Suprapubic skin (tissue), 4 donors: ENCODE data around the gene IL17D. TPM values are rescaled to one million over a fixed set of nuclear protein-coding genes. Genes with fewer than 3 reads are reported as not detected.

ENCODE experiments used
- DNase-seq, 2 donors: peaks; one replicate each; pipeline ENCODE4 v3.0.0-alpha.2; 2019; ENCODE audit warnings: low spot score in 2 of 2
- H3K27ac ChIP-seq: fragments of 200-600 bp; sonication (generic); one replicate; pipeline ENCODE4 v1.5.1; 2019
- H3K27me3 ChIP-seq: fragments of 200-600 bp; sonication (generic); one replicate; pipeline ENCODE4 v1.5.1; 2019
- H3K36me3 ChIP-seq: fragments of 200-600 bp; sonication (generic); one replicate; pipeline ENCODE4 v1.5.1; 2019
- H3K4me1 ChIP-seq: fragments of 200-600 bp; sonication (generic); one replicate; pipeline ENCODE4 v1.5.1; 2019
- H3K4me3 ChIP-seq: fragments of 200-600 bp; sonication (generic); one replicate; pipeline ENCODE4 v1.5.1; 2019; ENCODE audit warnings: mild to moderate bottlenecking
- H3K9me3 ChIP-seq: fragments of 200-600 bp; sonication (generic); one replicate; pipeline ENCODE4 v1.5.1; 2019
- CTCF ChIP-seq, 2 donors: fragments of 200-600 bp in 1 of 2; fragments of 450-650 bp in 1 of 2; sonication (generic) in 1 of 2; IDR thresholded peaks; one replicate each; pipeline ENCODE4 v1.5.1; 2016 to 2019; ENCODE audit warnings: antibody characterized with exemption in 2 of 2, mild to moderate bottlenecking in 1 of 2, moderate library complexity in 1 of 2
- EP300 ChIP-seq: sonication (generic); formaldehyde crosslinking; IDR thresholded peaks from one replicate; pipeline ENCODE4 v1.6.1; 2017; ENCODE audit warnings: antibody characterized with exemption
- POLR2A ChIP-seq, 2 donors: fragments of 450-650 bp; IDR thresholded peaks; one replicate each; pipeline ENCODE4 v1.6.1; 2017; ENCODE audit warnings: antibody characterized with exemption in 2 of 2, mild to moderate bottlenecking in 2 of 2, moderate library complexity in 2 of 2
- POLR2AphosphoS5 ChIP-seq, 3 donors: sonication (generic); formaldehyde crosslinking; IDR thresholded peaks; one replicate each; pipeline ENCODE4 v1.6.1; 2017; ENCODE audit warnings: antibody characterized with exemption in 3 of 3
- WGBS: methylation state at CpG from one replicate; pipeline ENCODE4 v1.1.5; 2018; 5-methylcytosine and 5-hydroxymethylcytosine counted together
- total RNA-seq, 4 donors: library from RNA; depleted of rRNA; stranded (reverse); fragments of >200 nt; gene quantifications; one replicate each; pipeline ENCODE4 v1.1.0, GENCODE V29; 2016

IL17D gene
- total RNA-seq, 4 donors from 2014 or later: 0.26 to 1.5 (median 0.50) TPM

- H3K4me3 ChIP-seq: no peak overlapping the region
- H3K4me1 ChIP-seq: peaks cover 27% of the 10 kb centered on the region
- no peaks in the 10 kb centered on the region for H3K27me3 ChIP-seq
- H3K9me3 ChIP-seq: no peaks in the 10 kb centered on the region
- DNase-seq: no peak
- H3K36me3 ChIP-seq: no peaks in the 10 kb centered on the region
- H3K27ac ChIP-seq: peak overlapping the region; percentile 59
- WGBS: 39% methylated on average over 4 of the region's 4 CpGs
- TF ChIP-seq CTCF (IDR thresholded peaks at IDR 0.05) (no peak), POLR2AphosphoS5 (IDR thresholded peaks at IDR 0.05) (no peak)
These were observed 6.3 kb downstream of the IL17D start for GRCh38 chr13:20709782-20710181.

GRCh38 chr13:20711301-20712044 is 8.0 kb downstream of the IL17D start:
- no peak for DNase-seq
- Histone ChIP-seq H3K36me3 (no peaks in the 10 kb centered on the region), H3K27me3 (no peaks in the 10 kb centered on the region), H3K4me1 (peaks cover 27% of the 10 kb centered on the region), H3K27ac (no peak overlapping the region), H3K4me3 (no peak overlapping the region), H3K9me3 (no peaks in the 10 kb centered on the region)
- WGBS: 86% methylated on average over 12 of the region's 13 CpGs
- TF ChIP-seq EP300 (no peak), POLR2A (IDR thresholded peaks at IDR 0.05) (no peak)

GRCh38 chr13:20713014-20713376 is 9.5 kb downstream of the IL17D start:
- H3K27ac ChIP-seq: peak overlapping the region; percentile 90
- H3K36me3 ChIP-seq: no peaks in the 10 kb centered on the region
- TF ChIP-seq POLR2A (IDR thresholded peaks at IDR 0.05) (no peak), EP300 (no peak), CTCF (IDR thresholded peaks at IDR 0.05) (no peak), POLR2AphosphoS5 (IDR thresholded peaks at IDR 0.05) (no peak)
- DNase-seq: peak in 1 of 2 donors; percentile 58
- H3K4me3 ChIP-seq: peak overlapping the region; percentile 5
- H3K27me3 ChIP-seq: no peaks in the 10 kb centered on the region
- H3K9me3 ChIP-seq: no peaks in the 10 kb centered on the region
- 37% methylated on average over 11 of the region's 11 CpGs for WGBS
- peaks cover 27% of the 10 kb centered on the region for H3K4me1 ChIP-seq

DNA sequence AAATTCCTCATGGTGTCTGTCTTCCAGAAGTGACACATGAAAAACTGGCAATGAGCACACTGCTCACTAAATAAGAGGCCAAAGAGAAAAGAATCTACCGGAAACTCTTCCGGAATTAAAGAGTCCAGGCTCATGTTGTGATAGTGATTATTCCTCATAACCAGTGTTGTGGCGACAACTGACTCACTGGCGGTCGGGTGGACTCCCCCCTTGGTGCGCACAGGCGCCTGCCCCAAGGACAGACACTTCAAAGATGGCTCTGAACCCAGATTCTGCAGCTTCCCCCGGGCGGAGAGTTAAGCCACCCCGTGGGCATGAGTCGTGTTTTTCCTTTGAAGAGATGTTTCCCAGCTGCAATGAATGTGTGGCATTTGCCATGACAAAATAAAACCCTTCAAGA is 10.3 kb downstream of the IL17D start:
- Histone ChIP-seq H3K4me1 (peaks cover 27% of the 10 kb centered on the region), H3K4me3 (peak overlapping the region; percentile 5), H3K27me3 (no peaks in the 10 kb centered on the region), H3K27ac (peak overlapping the region; percentile 90), H3K36me3 (no peaks in the 10 kb centered on the region), H3K9me3 (no peaks in the 10 kb centered on the region)
- WGBS: 31% methylated on average over 11 of the region's 11 CpGs
- TF ChIP-seq CTCF (IDR thresholded peaks at IDR 0.05) (no peak), POLR2AphosphoS5 (IDR thresholded peaks at IDR 0.05) (no peak), EP300 (no peak), POLR2A (IDR thresholded peaks at IDR 0.05) (no peak)
- no peak for DNase-seq

DNA sequence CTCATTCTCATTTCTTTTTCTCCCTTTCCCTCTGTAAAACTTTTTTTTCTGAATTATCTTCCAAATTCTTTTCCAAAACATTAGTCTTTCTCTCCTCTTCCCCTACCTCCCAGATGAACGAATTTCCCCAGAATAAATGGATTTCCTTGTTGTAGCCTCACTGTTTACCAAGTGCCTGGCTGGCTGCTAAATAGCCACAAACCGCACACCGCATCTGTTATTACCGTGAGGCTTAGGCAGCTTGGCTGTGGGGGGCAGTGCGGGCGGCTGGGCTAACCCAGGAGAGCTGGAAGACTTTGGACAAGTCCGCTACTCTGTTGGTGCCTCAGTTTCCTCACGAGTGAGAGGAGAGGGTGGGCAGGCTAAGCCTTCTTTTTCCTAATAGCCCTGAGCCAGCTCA is 10.7 kb downstream of the IL17D start:
- no peak for DNase-seq
- no peaks in the 10 kb centered on the region for H3K27me3 ChIP-seq
- no peaks in the 10 kb centered on the region for H3K9me3 ChIP-seq
- H3K4me3 ChIP-seq: peak overlapping the region; percentile 0
- WGBS: 63% methylated on average over 8 of the region's 8 CpGs
- H3K27ac ChIP-seq: peak overlapping the region; percentile 90
- no peaks in the 10 kb centered on the region for H3K36me3 ChIP-seq
- peaks cover 26% of the 10 kb centered on the region for H3K4me1 ChIP-seq
- TF ChIP-seq POLR2AphosphoS5 (IDR thresholded peaks at IDR 0.05) (no peak), CTCF (IDR thresholded peaks at IDR 0.05) (no peak), EP300 (no peak)
